Activated CD8-positive, alpha-beta memory T cell treated with anti-CD3 and anti-CD28 coated beads, Interleukin-2, amount 10 ng/mL, durations not matched to agents 7 days and 5 days (primary cell): Measurements from ENCODE around the gene ARPC4. TPM values are rescaled to one million over a fixed set of nuclear protein-coding genes. Genes with fewer than 3 reads are reported as not detected.

ENCODE experiments used
- ATAC-seq: fragments of 150-1000 bp; cut with Tn5 transposase; one replicate; pipeline ENCODE4 v1.10.0; 2021; ENCODE audit warnings: moderate library complexity
- CTCF ChIA-PET: fragments of 350-600 bp; sonication (Branson Sonifier 250); formaldehyde crosslinking; loops from one replicate; lab custom pipeline; 2021; ENCODE audit warnings: antibody characterized with exemption; lab: Charles Lee
- DNase-seq: peaks from one replicate; pipeline ENCODE4 v3.0.0-alpha.2; 2020
- H3K27ac Mint-ChIP-seq: one replicate; pipeline ENCODE4 v1.8.0; 2021; ENCODE audit warnings: mild to moderate bottlenecking, mixed read lengths
- H3K27me3 Mint-ChIP-seq: one replicate; pipeline ENCODE4 v1.8.0; 2021; ENCODE audit warnings: mixed read lengths
- H3K36me3 Mint-ChIP-seq: one replicate; pipeline ENCODE4 v1.8.0; 2021; ENCODE audit warnings: mild to moderate bottlenecking, mixed read lengths
- H3K4me1 Mint-ChIP-seq: one replicate; pipeline ENCODE4 v1.8.0; 2021; ENCODE audit warnings: mixed read lengths
- H3K4me3 Mint-ChIP-seq: one replicate; pipeline ENCODE4 v1.8.0; 2021; ENCODE audit warnings: mild to moderate bottlenecking, moderate library complexity, mixed read lengths
- H3K9me3 Mint-ChIP-seq: one replicate; pipeline ENCODE4 v1.8.0; 2022; ENCODE audit warnings: low read depth, mixed read lengths
- total RNA-seq, 2 experiments: library from RNA; stranded (reverse); gene quantifications; one replicate each; pipeline ENCODE4 v1.2.3, GENCODE V29; 2021

ARPC4 gene
- 100 to 1,000 TPM; 274 to 300 TPM for total RNA-seq

GRCh38 chr3:9792405-9793160, at the start of gene ARPC4, which contains the start of gene TADA3:
Gene ARPC4 (plus strand): TSS chr3:9793082. CDS start chr3:9793122, 40 bp downstream.
Gene TADA3 (minus strand): TSS chr3:9792473. CDS start chr3:9791466, 1,007 bp downstream.
- peaks cover 51% of the 10 kb centered on the region for H3K36me3 Mint-ChIP-seq

GRCh38 chr3:9743548-9743947, 49.3 kb upstream of the ARPC4 start:
- H3K9me3 Mint-ChIP-seq: no peaks in the 10 kb centered on the region
- peaks cover 56% of the 10 kb centered on the region for H3K36me3 Mint-ChIP-seq
- H3K27ac Mint-ChIP-seq: no peak overlapping the region
- no peak for ATAC-seq
- CTCF ChIA-PET: no interaction called here
- peaks cover 26% of the 10 kb centered on the region for H3K4me1 Mint-ChIP-seq
- H3K4me3 Mint-ChIP-seq: no peak overlapping the region
- H3K27me3 Mint-ChIP-seq: no peaks in the 10 kb centered on the region
- DNase-seq: no peak

More at GRCh38 chr3:9792405-9793160, at the start of gene ARPC4, which contains the start of gene TADA3:
- ATAC-seq (peak; percentile 88), DNase-seq (peak; percentile 96)
- Mint-ChIP-seq H3K4me1 (peaks cover 52% of the 10 kb centered on the region), H3K27ac (peak within 1 kb of the TSS; percentile 100), H3K9me3 (no peaks in the 10 kb centered on the region), H3K27me3 (no peaks in the 10 kb centered on the region), H3K4me3 (peak within 1 kb of the TSS; percentile 97)
- CTCF ChIA-PET: interaction anchor here (0.6 to 3.1 kb wide), 13 partner anchors 10 to 529 kb away, joined by 3 to 24 read pairs (median 7); partner anchors contain the start of genes BRPF1, CRELD1, OGG1 and SEC13

DNA sequence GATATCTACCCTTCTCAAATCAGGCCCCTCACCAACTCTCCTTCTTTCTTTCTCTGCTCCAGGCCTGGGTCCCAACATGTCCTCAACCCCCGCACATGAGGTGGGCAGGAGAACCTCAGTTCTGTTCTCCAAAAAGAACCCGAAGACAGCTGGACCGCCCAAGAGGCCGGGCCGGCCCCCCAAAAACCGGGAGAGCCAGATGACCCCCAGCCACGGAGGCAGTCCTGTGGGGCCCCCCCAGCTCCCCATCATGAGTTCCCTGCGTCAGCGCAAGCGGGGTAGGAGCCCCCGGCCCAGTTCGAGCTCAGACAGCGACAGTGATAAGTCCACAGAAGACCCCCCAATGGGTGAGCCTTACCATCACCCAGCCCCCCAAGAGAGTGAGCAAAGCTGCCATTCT, 48.7 kb upstream of the ARPC4 start:
- peaks cover 57% of the 10 kb centered on the region for H3K36me3 Mint-ChIP-seq
- CTCF ChIA-PET: interaction anchor here (0.5 to 1.2 kb wide), 2 partner anchors 13 to 244 kb away, joined by 3 read pairs; partner anchors contain the start of gene BRPF1

DNA sequence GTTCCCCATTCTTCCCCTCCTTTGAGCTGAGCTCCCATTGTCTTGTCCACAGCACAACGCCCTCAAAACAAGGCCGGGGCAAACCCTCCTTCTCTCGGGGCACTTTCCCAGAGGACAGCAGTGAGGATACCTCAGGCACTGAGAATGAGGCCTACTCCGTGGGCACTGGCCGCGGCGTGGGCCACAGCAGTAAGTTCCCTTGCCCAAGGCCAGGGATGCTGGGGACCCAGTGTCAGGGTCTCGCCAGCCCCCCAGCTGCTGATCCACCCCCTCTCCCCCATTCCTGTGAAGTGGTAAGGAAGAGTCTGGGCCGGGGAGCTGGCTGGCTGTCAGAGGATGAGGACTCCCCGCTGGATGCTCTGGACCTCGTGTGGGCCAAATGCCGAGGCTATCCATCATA, 47.4 kb upstream of the ARPC4 start:
- H3K9me3 Mint-ChIP-seq: no peaks in the 10 kb centered on the region
- no peak for ATAC-seq
- no peak overlapping the region for H3K4me3 Mint-ChIP-seq
- no peak for DNase-seq
- peaks cover 38% of the 10 kb centered on the region for H3K4me1 Mint-ChIP-seq
- peaks cover 50% of the 10 kb centered on the region for H3K36me3 Mint-ChIP-seq
- H3K27me3 Mint-ChIP-seq: no peaks in the 10 kb centered on the region
- CTCF ChIA-PET: interaction anchor here (0.8 to 1.2 kb wide), 2 partner anchors 14 to 47 kb away, joined by 3 read pairs; partner anchors contain the start of genes ARPC4, BRPF1 and TADA3
- H3K27ac Mint-ChIP-seq: peak overlapping the region; percentile 54

More for the DNA sequence above, 48.7 kb upstream of the ARPC4 start:
- Mint-ChIP-seq H3K27me3 (no peaks in the 10 kb centered on the region), H3K4me3 (no peak overlapping the region), H3K9me3 (no peaks in the 10 kb centered on the region), H3K27ac (no peak overlapping the region), H3K4me1 (peaks cover 31% of the 10 kb centered on the region)
- no peak for DNase-seq
- ATAC-seq: no peak

- DNase-seq: peak; percentile 65
- H3K27ac Mint-ChIP-seq: peak overlapping the region; percentile 54
- no peaks in the 10 kb centered on the region for H3K9me3 Mint-ChIP-seq
- H3K4me3 Mint-ChIP-seq: no peak overlapping the region
- CTCF ChIA-PET: no interaction called here
- peaks cover 45% of the 10 kb centered on the region for H3K4me1 Mint-ChIP-seq
- ATAC-seq: no peak
- no peaks in the 10 kb centered on the region for H3K27me3 Mint-ChIP-seq
- peaks cover 51% of the 10 kb centered on the region for H3K36me3 Mint-ChIP-seq
Observed at GRCh38 chr3:9746330-9746729, 46.6 kb upstream of the ARPC4 start.

DNA sequence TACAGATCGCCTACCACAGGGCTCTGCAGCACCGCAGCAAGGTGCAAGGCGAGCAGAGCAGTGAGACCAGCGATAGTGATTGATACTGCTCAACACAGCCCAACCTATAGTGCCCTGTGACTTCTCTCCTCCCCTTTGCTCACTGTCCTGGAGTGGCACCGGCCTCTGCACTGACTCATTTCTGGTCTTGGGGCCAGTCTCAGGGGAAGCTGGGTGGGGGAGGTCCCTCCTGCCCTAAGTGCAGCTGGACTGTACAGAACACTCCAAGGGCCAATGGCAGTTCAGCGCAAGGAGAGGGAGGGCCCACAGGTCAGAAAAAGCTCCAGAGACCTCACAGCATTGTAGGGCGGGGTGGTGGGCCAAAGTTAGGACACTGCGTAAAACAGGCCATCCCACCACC, 45.6 kb upstream of the ARPC4 start:
- DNase-seq (no peak), ATAC-seq (no peak)
- CTCF ChIA-PET: no interaction called here
- Mint-ChIP-seq H3K27ac (no peak overlapping the region), H3K27me3 (no peaks in the 10 kb centered on the region), H3K9me3 (no peaks in the 10 kb centered on the region), H3K4me1 (peaks cover 54% of the 10 kb centered on the region), H3K4me3 (no peak overlapping the region), H3K36me3 (peaks cover 57% of the 10 kb centered on the region)

DNA sequence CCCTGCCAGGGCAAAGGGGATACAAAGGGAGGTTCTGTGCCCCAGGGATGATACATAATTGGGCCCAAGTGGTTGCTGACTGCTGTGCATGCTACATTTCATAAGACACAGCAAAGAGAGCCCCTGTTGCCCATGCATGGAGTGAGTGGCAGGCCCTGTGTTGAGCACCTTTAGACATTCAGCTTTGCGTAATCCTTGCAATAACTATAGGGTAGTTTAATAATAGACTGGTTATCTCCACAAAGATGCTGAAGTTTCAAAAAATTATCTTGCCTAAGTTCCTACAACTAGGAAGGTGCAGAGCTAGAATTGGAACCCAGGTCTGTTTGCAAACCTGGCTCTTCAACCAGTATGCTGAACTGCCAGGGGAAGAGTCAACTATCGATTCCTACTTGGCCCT, 44.9 kb upstream of the ARPC4 start:
- H3K36me3 Mint-ChIP-seq: peaks cover 57% of the 10 kb centered on the region
- H3K4me3 Mint-ChIP-seq: no peak overlapping the region
- H3K4me1 Mint-ChIP-seq: peaks cover 54% of the 10 kb centered on the region
- no peak overlapping the region for H3K27ac Mint-ChIP-seq
- no peak for ATAC-seq
- CTCF ChIA-PET: interaction anchor here (1.3 to 2.1 kb wide), 2 partner anchors 16 to 33 kb away, joined by 4 to 7 read pairs; no protein-coding TSS in a partner anchor
- no peaks in the 10 kb centered on the region for H3K27me3 Mint-ChIP-seq
- no peak for DNase-seq
- no peaks in the 10 kb centered on the region for H3K9me3 Mint-ChIP-seq

DNA sequence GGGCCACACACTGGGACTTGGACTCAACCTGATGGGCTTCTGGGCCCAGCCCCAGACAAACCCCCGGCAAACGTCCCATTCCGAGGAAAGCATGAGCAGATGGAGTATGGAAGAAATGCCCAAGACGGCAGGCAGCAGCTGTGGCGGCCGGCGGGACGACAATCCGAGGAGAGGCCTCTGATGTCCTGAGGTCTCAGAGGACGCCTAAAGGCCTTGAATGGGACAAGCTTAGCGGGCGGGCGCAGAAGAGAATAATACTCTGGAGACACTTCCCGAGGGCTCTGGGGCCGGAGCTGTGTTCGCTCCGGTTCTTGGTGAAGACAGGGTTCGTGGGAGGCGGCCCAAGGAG, 43.6 kb upstream of the ARPC4 start:
- Mint-ChIP-seq H3K4me1 (peaks cover 60% of the 10 kb centered on the region), H3K4me3 (peak overlapping the region; percentile 94)
- DNase-seq: no peak

GRCh38 chr3:9749645-9750555, 43.0 kb upstream of the ARPC4 start, which contains the start of gene OGG1:
Gene OGG1 (plus strand): TSS chr3:9749952. CDS start chr3:9750287, 335 bp downstream.
- H3K4me3 Mint-ChIP-seq: peak within 1 kb of the TSS; percentile 94
- no peaks in the 10 kb centered on the region for H3K27me3 Mint-ChIP-seq
- peaks cover 45% of the 10 kb centered on the region for H3K36me3 Mint-ChIP-seq
- H3K27ac Mint-ChIP-seq: peak within 1 kb of the TSS; percentile 91
- DNase-seq (peak; percentile 99), ATAC-seq (peak; percentile 91)
- no peaks in the 10 kb centered on the region for H3K9me3 Mint-ChIP-seq
- CTCF ChIA-PET: interaction anchor here (0.5 to 2.2 kb wide), 9 partner anchors 18 to 369 kb away, joined by 3 to 7 read pairs (median 5); partner anchors contain the start of genes ARPC4, BRPF1 and TADA3
- H3K4me1 Mint-ChIP-seq: peaks cover 63% of the 10 kb centered on the region

More for the DNA sequence above, 43.6 kb upstream of the ARPC4 start:
- CTCF ChIA-PET: interaction anchor here (1.0 to 2.2 kb wide), 8 partner anchors 17 to 245 kb away, joined by 3 to 7 read pairs (median 5); partner anchors contain the start of genes ARPC4, BRPF1 and TADA3
- peaks cover 50% of the 10 kb centered on the region for H3K36me3 Mint-ChIP-seq
- peak overlapping the region; percentile 91 for H3K27ac Mint-ChIP-seq
- no peak for ATAC-seq
- no peaks in the 10 kb centered on the region for H3K27me3 Mint-ChIP-seq
- H3K9me3 Mint-ChIP-seq: no peaks in the 10 kb centered on the region

DNA sequence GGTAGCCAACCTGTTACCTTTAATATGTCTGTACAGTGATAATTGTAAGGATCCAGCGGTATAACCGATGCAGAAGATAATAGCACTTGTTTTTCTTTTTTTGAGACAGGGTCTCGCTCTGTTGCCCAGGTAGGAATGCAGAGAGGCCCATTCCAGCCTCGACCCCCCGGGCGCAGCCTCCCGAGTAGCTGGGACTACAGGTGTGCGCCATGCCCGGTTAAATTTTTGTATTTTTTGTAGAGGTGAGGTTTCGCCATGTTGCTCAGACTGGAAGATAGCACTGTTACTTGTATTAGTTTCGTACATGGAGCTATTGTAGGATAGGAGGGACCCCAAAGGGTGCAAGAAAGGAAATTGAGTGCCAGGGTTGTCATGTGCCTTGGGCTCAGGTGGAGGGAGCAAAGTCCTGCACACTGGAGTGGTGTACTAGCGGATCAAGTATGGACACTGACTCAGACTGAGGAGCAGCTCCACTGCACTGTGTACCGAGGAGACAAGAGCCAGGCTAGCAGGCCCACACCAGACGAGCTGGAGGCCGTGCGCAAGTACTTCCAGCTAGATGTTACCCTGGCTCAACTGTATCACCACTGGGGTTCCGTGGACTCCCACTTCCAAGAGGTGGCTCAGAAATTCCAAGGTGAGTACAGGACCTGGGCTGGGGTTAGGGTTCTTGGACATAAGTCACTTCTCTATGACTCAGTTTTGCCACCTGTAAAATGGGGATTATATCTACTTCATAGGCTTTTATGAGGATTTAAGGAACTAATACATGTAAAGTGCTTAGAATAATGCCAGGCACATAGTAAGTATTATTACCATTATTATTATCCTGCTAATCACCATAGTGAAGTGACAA, 42.1 kb upstream of the ARPC4 start:
- Mint-ChIP-seq H3K36me3 (peaks cover 46% of the 10 kb centered on the region), H3K4me3 (peak overlapping the region; percentile 94), H3K27me3 (no peaks in the 10 kb centered on the region), H3K27ac (peak overlapping the region; percentile 91), H3K9me3 (no peaks in the 10 kb centered on the region), H3K4me1 (peaks cover 59% of the 10 kb centered on the region)
- ATAC-seq (no peak), DNase-seq (peak; percentile 52)
- CTCF ChIA-PET: interaction anchor here (0.7 to 2.2 kb wide), 5 partner anchors 19 to 53 kb away, joined by 3 to 7 read pairs (median 4); partner anchors contain the start of genes ARPC4, CAMK1 and TADA3

DNA sequence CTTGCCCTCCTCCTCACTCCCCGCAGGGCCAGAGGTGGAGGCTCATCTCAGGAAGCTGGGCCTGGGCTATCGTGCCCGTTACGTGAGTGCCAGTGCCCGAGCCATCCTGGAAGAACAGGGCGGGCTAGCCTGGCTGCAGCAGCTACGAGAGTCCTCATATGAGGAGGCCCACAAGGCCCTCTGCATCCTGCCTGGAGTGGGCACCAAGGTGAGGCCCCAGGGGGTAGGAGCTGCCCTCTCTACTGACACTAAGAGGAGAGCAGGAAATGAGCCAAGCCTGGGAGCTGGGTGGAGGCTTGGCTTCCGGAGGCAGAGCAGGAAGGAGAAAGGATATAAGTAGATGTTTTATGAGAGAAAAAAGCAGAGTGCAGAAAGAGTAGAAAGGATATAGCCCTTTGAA, 38.2 kb upstream of the ARPC4 start:
- Mint-ChIP-seq H3K36me3 (peaks cover 28% of the 10 kb centered on the region), H3K4me1 (peaks cover 33% of the 10 kb centered on the region), H3K27ac (peak overlapping the region; percentile 56), H3K4me3 (no peak overlapping the region), H3K27me3 (no peaks in the 10 kb centered on the region), H3K9me3 (no peaks in the 10 kb centered on the region)
- CTCF ChIA-PET: interaction anchor here (1.6 to 2.0 kb wide), 2 partner anchors 27 to 251 kb away, joined by 4 to 6 read pairs; no protein-coding TSS in a partner anchor
- ATAC-seq (no peak), DNase-seq (no peak)

GRCh38 chr3:9757427-9757826, 35.5 kb upstream of the ARPC4 start:
- Mint-ChIP-seq H3K27me3 (no peaks in the 10 kb centered on the region), H3K9me3 (no peaks in the 10 kb centered on the region), H3K4me1 (peaks cover 19% of the 10 kb centered on the region), H3K27ac (no peak overlapping the region), H3K4me3 (no peak overlapping the region), H3K36me3 (peaks cover 30% of the 10 kb centered on the region)
- CTCF ChIA-PET: no interaction called here
- no peak for ATAC-seq
- no peak for DNase-seq
